Measurements from ENCODE around the gene MACF1.

The MACF1 gene

GRCh38 chr1:39213511-39214002 is 9.1 kb downstream of the MACF1 start:
- no peak for DNase-seq (ENCODE audit: low read depth)

GRCh38 chr1:39214021-39214713 is 9.7 kb downstream of the MACF1 start:
- DNase-seq (ENCODE audit: low read depth) = no peak

GRCh38 chr1:39214714-39214997 is 10.2 kb downstream of the MACF1 start:
- no peak for DNase-seq (ENCODE audit: low read depth)

GRCh38 chr1:39214998-39215873 is 10.7 kb downstream of the MACF1 start:
- no peak for DNase-seq (ENCODE audit: low read depth)

GRCh38 chr1:39216771-39217170 is 12.3 kb downstream of the MACF1 start:
- no peak for DNase-seq (ENCODE audit: low read depth)

GRCh38 chr1:39220891-39221870 is 16.7 kb downstream of the MACF1 start:
- DNase-seq (ENCODE audit: low read depth) = no peak

GRCh38 chr1:39224295-39224829 is 19.9 kb downstream of the MACF1 start:
- DNase-seq (ENCODE audit: low read depth) = no peak

- no peak for DNase-seq (ENCODE audit: low read depth)
These were observed 22.3 kb downstream of the MACF1 start for GRCh38 chr1:39226836-39227235.

- DNase-seq (ENCODE audit: low read depth) = no peak
These were observed 23.8 kb downstream of the MACF1 start for GRCh38 chr1:39228252-39228651.

GRCh38 chr1:39229504-39229903 is 25.0 kb downstream of the MACF1 start:
- DNase-seq (ENCODE audit: low read depth) = no peak

GRCh38 chr1:39230261-39231190 is 26.0 kb downstream of the MACF1 start:
- peak; percentile 5 for DNase-seq (ENCODE audit: low read depth)

- DNase-seq (ENCODE audit: low read depth) = no peak
These were observed 32.5 kb downstream of the MACF1 start for GRCh38 chr1:39236971-39237370.

- DNase-seq (ENCODE audit: low read depth) = no peak
These were observed 34.0 kb downstream of the MACF1 start for GRCh38 chr1:39238476-39238875.

GRCh38 chr1:39239968-39240367 is 35.5 kb downstream of the MACF1 start:
- no peak for DNase-seq (ENCODE audit: low read depth)

- DNase-seq (ENCODE audit: low read depth) = no peak
These were observed 38.8 kb downstream of the MACF1 start for GRCh38 chr1:39243302-39243701.

- DNase-seq (ENCODE audit: low read depth) = no peak
These were observed 46.2 kb downstream of the MACF1 start for GRCh38 chr1:39250460-39251240.

- DNase-seq (ENCODE audit: low read depth) = no peak
These were observed 50.7 kb downstream of the MACF1 start for GRCh38 chr1:39255222-39255621.

- peak; percentile 47 for DNase-seq (ENCODE audit: low read depth)
These were observed 53.8 kb downstream of the MACF1 start for GRCh38 chr1:39258146-39258924.

- no peak for DNase-seq (ENCODE audit: low read depth)
These were observed 54.4 kb downstream of the MACF1 start for GRCh38 chr1:39258925-39259244.

Measured in activated T-helper 9 cell treated with anti-CD3 and anti-CD28 coated beads, Interleukin-2, amount 50 U/mL, for 16 hours (primary cell).